GM19239 (cell line): ENCODE results near the gene ZNF592.

ENCODE experiments used
- DNase-seq: peaks from one replicate; pipeline ENCODE4 v3.0.0; 2011; ENCODE audit warnings: low spot score; ENCODE audit not compliant: insufficient read length
- FAIRE-seq: peaks from 2 replicates; lab custom pipeline; 2011; peaks lifted over from hg19 to GRCh38; lab: Jason Lieb, UNC

ZNF592 gene

DNA sequence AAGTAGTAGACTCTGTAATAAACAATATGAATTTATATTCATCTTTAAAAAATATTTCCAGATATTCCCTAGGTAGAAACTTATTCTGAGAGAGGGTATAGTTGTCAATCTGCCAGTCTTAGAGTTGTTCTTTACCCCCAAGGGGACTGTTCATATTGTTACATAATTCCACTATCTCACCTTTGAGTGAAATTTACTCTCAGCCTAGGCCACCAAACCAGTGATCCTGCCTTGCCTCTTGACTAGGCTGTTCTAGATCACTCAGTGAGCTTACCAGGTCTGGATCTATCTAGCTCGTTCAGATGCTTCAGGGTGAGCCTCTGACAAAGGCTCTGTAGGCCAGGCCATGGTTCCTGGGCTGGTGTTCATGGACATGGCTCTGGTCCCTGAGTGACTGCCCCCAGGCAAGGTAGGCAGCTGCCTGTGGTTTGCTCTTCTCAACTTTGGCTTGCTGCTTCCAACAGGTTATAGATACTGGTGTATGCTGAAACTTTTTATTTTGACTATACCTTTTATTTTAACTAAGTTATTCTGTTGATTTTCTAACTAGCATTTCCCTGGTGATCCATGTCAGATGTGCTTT lies 27.6 kb downstream of the ZNF592 start:
- DNase-seq (no peak), FAIRE-seq (no peak)

DNA sequence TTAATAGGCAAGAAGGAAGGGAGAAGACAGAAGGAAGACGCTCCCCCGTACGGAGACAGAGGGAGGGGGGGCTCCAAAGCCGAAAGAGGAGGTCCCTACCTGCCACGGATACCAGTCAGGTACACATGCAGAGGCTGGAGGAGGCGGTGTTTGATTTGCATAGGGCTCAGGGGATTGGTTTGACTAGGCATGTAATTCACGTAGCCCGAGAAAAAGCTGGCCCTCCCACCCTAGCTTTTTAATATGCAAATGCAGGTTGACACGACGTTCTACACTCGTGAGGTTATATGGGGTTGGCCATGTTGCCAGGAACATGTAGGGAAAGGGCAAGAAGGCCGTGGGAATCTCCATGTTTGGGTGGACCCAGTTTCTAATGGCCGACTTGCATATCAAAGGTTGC lies 29.8 kb downstream of the ZNF592 start:
- FAIRE-seq (no peak), DNase-seq (no peak)

DNA sequence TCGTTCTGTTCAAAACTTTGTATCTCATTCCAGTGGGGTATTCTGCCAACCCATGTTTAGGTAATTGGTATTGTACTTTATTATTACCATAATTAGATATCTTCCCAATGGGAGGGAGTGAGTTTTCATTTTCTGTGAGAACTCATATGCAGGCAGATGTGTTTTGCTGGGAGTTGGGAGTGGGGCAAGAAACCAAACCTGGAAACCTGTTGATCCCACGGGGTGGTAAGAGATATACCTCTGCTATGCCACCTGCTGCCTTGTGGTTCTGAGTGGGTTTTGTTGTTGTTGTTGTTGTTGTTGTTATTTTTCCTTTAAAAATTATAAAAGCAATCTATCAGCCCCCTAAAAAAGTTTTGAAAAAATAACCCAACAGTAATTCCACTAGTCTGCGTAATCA lies 32.1 kb downstream of the ZNF592 start:
- FAIRE-seq (no peak), DNase-seq (no peak)

DNA sequence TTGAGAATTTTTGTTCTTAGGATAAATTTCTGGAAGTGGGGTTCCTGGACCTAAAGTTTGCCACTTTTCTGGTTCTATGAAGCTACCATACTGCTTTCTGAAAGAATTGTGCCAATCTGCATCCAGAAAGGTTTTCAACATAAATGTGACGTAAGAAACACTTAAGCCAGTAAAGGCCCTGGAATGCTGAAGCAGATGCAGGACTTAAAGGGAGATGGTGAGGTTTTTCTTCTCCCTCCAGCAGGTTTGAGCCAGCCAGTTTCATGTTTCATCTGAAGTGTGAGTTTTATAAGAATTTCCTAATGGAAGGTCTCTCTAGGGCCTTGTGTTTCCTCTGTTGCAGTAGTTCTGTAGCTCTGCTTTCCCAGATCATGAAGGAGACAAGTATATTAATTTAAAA lies 33.1 kb downstream of the ZNF592 start:
- no peak for FAIRE-seq

DNA sequence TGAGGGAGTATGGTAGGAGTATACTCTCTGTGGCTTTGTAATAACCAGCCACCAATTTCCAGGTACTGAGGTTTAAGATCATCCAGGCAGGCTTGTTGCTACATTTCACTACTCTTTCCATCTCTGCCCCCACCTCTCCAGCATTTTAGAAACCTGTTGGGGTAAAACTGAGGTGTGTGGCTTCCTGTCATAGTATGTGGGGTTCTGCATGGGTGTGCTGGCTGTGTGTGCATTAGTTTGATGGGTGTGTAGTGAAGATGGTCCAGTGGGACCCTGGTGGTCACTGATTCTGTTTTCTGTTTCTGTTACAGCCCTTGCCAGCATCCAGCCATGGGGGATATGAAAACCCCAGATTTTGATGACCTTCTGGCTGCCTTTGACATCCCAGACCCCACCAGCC lies 34.0 kb downstream of the ZNF592 start:
- FAIRE-seq, result no peak

More for the DNA sequence above, 33.1 kb downstream of the ZNF592 start:
- no peak for DNase-seq

DNA sequence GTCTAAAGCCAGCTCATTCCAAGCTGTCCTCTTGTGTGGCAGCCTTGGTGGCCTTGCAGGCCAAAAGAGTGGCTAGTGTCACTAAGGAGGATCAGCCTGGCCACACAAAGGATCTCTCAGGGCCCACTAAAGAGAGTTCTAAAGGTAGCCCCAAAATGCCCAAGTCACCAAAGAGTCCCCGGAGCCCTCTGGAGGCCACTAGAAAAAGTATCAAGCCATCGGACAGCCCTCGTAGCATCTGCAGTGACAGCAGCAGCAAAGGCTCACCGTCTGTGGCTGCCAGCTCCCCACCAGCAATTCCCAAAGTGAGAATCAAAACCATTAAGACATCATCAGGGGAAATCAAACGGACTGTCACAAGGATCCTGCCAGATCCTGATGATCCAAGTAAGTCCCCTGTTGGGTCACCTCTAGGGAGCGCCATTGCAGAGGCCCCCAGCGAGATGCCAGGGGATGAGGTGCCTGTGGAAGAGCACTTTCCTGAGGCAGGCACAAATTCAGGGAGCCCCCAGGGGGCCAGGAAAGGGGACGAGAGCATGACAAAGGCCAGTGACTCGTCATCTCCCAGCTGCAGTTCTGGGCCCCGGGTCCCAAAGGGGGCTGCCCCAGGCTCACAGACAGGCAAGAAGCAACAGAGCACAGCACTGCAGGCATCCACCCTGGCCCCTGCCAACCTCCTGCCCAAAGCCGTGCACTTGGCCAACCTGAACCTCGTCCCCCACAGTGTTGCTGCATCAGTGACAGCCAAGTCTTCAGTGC lies 35.3 kb downstream of the ZNF592 start:
- FAIRE-seq, result no peak
- no peak for DNase-seq

More for the DNA sequence above, 34.0 kb downstream of the ZNF592 start:
- DNase-seq, result no peak

DNA sequence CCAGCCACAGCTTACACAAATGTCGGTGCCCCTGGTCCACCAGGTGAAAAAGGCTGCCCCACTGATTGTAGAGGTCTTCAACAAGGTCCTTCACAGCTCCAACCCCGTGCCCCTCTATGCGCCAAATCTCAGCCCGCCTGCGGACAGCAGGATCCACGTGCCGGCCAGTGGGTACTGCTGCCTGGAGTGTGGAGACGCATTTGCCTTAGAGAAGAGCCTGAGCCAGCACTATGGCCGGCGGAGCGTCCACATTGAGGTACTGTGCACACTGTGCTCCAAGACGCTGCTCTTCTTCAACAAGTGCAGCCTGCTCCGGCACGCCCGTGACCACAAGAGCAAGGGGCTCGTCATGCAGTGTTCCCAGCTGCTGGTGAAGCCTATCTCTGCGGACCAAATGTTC lies 35.9 kb downstream of the ZNF592 start:
- FAIRE-seq (no peak), DNase-seq (no peak)

DNA sequence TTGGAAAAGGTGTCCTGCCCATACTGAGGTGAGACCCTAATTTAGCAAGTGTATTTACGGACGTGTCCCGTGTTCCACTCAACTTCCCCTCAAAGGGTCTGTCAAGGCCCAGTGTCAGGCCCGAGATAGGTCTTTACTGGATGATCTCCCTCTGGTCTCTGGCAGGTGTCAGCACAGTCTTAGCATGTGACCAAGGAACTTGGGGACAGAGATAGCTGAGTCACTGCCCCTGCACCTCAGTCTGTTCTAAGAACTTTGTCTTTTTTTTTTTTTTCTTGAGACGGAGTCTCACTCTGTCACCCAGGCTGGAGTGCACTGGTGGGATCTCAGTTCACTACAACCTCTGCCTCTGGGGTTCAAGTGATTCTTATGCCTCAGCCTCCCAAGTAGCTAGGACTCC lies 36.7 kb downstream of the ZNF592 start:
- FAIRE-seq (no peak), DNase-seq (no peak)

DNA sequence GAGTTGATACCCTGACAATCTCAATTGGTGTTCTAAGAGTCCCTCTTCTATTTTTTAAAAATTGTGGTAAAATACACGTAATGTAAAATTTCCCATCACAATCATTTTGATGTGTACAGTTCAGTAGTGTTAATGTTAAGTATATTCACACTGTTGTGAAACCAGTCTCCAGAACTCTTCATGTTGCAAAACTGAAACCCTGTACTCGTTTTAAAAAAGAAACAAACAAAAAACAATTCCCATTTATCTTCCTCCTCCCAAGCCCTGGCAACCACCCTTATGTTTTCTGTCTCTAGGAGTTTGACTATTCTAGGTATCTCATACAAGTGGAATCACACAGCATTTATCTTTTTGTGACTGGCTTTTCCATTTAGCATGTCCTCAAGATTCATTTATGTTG lies 40.1 kb downstream of the ZNF592 start:
- DNase-seq (no peak), FAIRE-seq (no peak)

DNA sequence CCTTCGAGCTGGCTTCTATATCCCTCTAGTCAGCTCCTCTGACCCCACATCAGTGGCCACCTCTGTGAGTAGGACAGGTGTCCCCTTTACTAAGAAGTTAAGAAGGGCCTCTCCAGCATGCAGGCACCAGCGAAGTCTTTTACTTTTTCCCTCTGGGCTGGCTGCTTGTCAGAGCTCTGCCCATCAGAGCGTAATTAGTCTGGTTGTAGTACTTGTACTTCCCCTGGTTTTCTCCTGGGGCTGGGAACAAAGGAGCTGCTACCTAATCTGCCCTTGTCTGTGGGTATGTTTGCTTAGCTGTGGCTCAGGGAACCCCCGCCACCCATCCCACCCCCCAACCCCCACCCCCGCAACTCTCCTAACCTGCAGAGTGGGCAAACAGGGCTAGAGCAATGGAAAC lies 41.4 kb downstream of the ZNF592 start:
- FAIRE-seq (no peak), DNase-seq (no peak)

DNA sequence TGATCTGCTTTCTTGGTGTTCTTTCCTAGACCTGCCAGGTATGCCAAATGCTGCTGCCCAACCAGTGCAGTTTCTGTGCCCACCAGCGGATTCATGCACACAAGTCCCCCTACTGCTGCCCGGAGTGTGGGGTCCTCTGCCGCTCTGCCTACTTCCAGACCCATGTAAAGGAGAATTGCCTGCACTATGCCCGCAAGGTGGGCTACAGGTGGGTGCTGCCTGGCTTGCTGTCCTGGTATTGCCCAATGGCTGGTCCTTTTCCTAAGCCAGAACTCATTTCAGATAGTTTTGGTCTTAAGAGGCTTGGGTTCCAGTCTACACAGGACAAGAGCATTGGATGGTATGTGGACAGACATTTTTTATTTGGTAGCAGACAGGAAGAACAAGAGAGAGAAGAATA lies 42.3 kb downstream of the ZNF592 start:
- no peak for FAIRE-seq
- DNase-seq, result no peak

DNA sequence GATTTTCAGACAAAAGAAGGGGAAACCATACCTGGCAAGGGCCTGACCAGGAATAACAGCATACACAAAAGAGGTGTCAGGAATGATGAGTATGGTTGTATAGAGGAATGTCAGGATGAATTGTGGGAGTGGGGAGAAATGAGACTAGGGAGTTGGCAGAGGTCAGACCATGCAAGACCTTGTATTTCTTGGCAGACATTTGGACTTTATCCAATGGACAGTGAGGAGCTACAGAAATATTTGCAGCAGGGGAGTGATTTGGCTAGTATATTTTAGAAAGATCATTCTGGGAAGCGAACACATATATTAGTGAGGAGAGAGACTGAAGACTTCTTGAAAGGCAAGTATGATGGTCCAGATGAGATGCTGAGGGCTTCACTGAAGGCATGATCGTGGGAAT lies 43.4 kb downstream of the ZNF592 start:
- no peak for FAIRE-seq
- DNase-seq, result no peak

DNA sequence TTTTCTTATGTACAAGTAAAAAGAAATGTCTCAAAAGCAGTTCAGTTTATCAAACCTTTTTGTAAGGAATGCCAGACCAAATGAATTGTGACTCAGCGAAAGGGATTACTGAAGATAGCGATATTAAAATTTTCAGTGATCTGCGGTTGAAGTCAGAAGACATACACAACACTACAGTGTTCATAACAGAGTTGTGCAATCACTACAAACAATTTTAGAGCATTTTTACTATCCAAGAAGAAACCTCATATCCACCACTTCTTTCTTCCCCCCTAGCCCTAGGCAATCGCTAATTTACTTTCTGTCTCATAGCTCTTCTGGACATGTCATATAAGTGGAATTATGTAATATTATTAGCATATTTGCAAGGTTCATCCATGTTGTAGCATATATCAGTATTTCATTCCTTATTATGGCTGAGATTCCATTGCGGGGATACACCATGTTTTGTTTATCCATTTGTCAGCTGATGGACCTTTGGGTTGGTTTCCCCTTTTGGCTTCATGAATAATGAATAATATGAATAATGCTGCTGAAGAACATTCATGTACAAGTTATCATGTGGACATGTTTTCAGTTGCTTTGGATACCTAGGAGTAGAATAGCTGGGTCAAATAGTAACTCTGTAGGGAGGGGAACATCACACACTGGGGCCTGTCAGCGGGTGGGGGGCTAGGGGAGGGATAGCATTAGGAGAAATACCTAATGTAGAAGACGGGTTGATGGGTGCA lies 45.2 kb downstream of the ZNF592 start:
- DNase-seq (no peak), FAIRE-seq (no peak)

DNA sequence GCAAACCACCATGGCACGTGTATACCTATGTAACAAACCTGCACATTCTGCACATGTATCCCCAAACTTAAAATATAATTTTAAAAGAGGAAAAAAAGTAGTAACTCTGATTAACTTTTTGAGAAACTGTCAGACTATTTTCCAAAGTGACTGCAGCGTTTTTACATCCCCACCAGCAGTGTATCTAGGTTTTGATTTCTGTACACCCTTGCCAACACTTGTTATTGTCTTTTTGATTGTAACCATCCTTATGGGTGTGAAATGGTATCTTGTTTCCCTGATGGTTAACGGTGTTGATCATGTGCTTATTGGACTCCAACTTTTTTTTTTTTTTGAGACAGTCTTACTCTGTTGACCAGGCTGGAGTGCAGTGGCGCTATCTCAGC lies 45.8 kb downstream of the ZNF592 start:
- no peak for FAIRE-seq
- DNase-seq, result no peak

DNA sequence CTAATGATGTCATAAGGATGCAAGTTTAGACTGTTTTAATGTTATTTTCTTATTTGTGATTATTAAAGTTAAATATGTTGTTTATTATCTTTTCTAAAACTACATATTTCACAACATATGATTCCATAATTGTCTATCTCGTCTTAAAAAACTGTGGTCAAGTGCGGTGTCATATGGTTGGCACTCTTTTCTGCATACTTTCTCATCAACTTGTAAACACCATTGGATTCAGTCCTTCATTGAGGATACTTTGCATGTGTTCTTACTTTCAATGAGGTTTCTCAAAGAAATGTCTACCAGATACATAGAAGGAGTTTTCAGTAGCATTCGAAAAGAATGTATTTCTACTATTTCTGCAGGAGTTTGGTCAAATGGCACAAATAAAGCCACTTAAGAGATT lies 46.8 kb downstream of the ZNF592 start:
- DNase-seq (no peak), FAIRE-seq (no peak)

DNA sequence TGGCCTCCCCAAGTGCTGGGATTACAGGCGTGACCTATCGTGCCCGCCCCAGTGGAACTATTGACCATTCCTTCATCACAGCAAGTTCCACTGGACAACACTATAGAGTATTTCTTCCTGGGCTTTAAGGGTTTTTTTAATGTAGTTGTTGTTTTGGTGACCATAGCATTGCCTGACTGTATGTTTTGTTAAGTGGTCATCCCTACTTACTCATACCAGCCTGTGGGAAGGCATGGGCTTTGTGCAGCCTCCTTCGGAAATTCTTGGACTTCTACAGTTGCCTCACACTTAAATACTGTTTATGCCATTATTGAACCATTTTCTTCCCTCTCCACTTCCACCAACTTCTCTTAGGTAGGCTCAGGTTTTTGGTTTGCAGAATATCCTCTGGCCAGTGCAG lies 48.8 kb downstream of the ZNF592 start:
- FAIRE-seq (no peak), DNase-seq (no peak)

DNA sequence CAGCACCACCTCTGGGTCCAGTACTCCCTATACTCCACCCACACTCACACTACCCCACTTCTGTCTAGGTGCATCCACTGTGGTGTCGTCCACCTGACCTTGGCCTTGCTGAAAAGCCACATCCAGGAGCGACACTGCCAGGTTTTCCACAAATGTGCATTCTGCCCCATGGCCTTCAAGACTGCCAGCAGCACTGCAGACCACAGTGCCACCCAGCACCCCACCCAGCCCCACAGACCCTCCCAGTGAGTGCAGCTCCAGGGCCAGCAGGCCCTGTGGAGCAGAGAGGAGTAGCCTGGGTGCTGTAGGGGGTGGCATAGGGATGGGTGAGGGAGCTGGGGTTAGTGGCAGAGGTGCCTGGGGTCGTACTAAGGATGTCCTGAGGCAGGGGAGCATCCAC lies 49.4 kb downstream of the ZNF592 start:
- DNase-seq (no peak), FAIRE-seq (no peak)

DNA sequence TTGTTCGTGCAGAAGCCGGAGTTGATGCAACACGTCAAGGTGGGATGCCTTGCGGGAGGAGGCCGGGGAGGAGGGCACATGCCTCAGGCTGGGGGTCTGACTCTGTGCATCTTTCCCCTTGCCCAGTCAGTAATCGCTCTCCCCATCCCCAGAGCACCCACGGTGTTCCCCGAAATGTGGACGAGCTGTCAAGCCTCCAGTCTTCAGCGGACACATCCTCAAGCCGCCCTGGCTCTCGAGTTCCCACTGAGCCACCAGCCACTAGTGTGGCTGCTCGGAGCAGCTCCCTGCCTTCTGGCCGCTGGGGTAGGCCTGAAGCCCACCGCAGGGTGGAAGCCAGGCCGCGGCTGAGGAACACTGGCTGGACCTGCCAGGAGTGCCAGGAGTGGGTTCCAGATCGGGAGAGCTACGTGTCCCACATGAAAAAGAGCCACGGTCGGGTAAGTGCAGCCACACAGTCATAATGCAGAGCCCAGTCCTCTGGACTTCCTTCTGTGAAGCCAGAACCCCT lies 50.1 kb downstream of the ZNF592 start:
- FAIRE-seq (no peak), DNase-seq (no peak)

DNA sequence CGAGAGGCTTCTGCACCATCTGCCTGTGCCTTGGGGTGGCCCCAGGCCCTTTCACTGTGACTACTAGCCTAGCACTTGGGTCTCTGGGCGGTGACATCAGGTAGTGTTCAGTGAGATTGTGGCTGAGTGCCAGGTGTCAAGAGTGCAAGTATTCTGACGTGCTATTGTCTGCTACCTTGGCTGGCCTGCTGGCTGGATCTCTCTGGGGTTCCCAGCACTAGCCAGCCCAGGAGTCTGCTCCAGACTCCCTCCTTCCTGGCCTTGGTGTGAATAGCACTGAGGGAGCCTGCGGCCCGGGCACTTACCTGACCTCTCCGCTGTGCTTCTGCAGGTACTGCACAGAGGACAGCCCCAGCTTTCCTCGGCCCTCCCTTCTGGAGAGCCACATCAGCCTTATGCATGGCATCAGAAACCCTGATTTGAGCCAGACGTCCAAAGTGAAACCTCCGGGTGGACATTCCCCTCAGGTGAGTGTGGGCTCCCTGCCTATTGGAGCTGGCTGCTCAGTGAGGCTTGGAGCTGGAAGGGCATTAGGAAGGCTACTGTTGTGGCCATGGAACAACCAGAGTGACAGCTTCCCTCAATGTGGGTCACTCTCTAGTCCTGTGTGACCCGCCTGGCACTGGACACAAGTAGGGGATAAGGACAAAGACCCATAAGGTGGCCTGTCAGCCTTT lies 51.3 kb downstream of the ZNF592 start:
- FAIRE-seq (no peak), DNase-seq (no peak)

DNA sequence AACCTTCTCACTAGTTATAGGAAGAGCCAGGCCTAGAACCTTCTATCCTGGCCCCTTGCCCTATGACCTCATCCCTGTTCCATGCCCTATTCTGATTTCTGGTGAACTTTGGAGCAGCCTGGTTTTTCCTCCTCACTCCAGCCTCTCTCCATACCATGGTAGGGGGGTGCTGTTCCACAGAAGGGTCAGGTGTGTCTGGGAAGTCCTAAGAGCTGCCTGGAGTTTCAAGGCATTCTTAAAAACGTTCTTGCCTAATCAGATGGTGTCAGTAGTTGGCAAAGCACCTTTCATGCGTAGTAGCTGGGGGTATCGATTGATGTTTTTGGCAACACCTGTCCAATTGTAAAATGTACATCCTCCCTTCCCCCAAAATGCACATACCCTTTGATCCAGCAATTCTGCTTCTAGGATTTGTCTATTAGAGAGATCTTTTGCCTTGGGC lies 52.0 kb downstream of the ZNF592 start:
- FAIRE-seq, result no peak
- no peak for DNase-seq
